ENCODE measurements around the gene NCAPH2.
A peak's percentile ranks its signal among the peaks of the same experiment; 100 is the strongest.

NCAPH2 gene

GRCh38 chr22:50507991-50508884 lies at the start of gene NCAPH2:
Gene NCAPH2, plus strand, starts transcription at chr22:50508224. Its CDS starts 114 bp downstream, at chr22:50508338.
- peak; percentile 99 for DNase-seq

GRCh38 chr22:50459016-50459415 lies 49.0 kb upstream of the NCAPH2 start:
- no peak for DNase-seq

- peak; percentile 38 for DNase-seq
Observed at GRCh38 chr22:50459496-50460140, 48.4 kb upstream of the NCAPH2 start.

GRCh38 chr22:50460938-50461337 lies 47.1 kb upstream of the NCAPH2 start:
- no peak for DNase-seq

- DNase-seq = no peak
Observed at GRCh38 chr22:50461536-50461935, 46.5 kb upstream of the NCAPH2 start.

GRCh38 chr22:50461979-50462540 lies 46.0 kb upstream of the NCAPH2 start:
- DNase-seq = no peak

GRCh38 chr22:50463188-50463900 lies 44.7 kb upstream of the NCAPH2 start:
- DNase-seq = no peak

GRCh38 chr22:50464451-50464850 lies 43.6 kb upstream of the NCAPH2 start:
- DNase-seq = no peak

GRCh38 chr22:50465066-50465930 lies 42.7 kb upstream of the NCAPH2 start:
- DNase-seq = no peak

GRCh38 chr22:50467341-50467740 lies 40.7 kb upstream of the NCAPH2 start:
- DNase-seq = no peak

GRCh38 chr22:50467773-50468440 lies 40.1 kb upstream of the NCAPH2 start:
- no peak for DNase-seq

GRCh38 chr22:50468626-50469025 lies 39.4 kb upstream of the NCAPH2 start:
- no peak for DNase-seq

GRCh38 chr22:50469377-50470305 lies 38.4 kb upstream of the NCAPH2 start:
- peak; percentile 95 for DNase-seq

- no peak for DNase-seq
Observed at GRCh38 chr22:50470491-50470890, 37.5 kb upstream of the NCAPH2 start.

- no peak for DNase-seq
Observed at GRCh38 chr22:50471197-50471847, 36.7 kb upstream of the NCAPH2 start.

GRCh38 chr22:50471962-50472361 lies 36.1 kb upstream of the NCAPH2 start:
- DNase-seq = no peak

GRCh38 chr22:50473088-50473487 lies 34.9 kb upstream of the NCAPH2 start:
- DNase-seq = peak; percentile 67

- DNase-seq = peak; percentile 48
Observed at GRCh38 chr22:50473855-50474671, 34.0 kb upstream of the NCAPH2 start.
